Mesangial cell (primary cell): Measurements from ENCODE around the gene SHISA9. TPM values are rescaled to one million over a fixed set of nuclear protein-coding genes. Genes with fewer than 3 reads are reported as not detected.

ENCODE experiments used
- total RNA-seq: library from RNA; depleted of rRNA; stranded (reverse); fragments of >200 nt; gene quantifications from 2 replicates; pipeline ENCODE4 v1.2.3, GENCODE V29; 2015

SHISA9 gene
- 4.2 and 4.7 TPM in 2 replicates for total RNA-seq

GRCh38 chr16:12901597-12902461 lies at the start of gene SHISA9:
Gene SHISA9 (plus strand): TSS chr16:12901598.

Other genes with a start within 250 kb of the SHISA9 start
- gene CPPED1, start 97.7 kb upstream of the SHISA9 start, total RNA-seq, result 9.9 and 15.5 TPM in 2 replicates